HG03159 (cell line): ENCODE measurements around the gene NUAK1.

ENCODE experiments used
- ATAC-seq: cut with Tn5 transposase; IDR thresholded peaks from one replicate; pipeline ENCODE4 v1.9.1; 2021; ENCODE audit warnings: mild to moderate bottlenecking, moderate library complexity; ENCODE audit not compliant: unreplicated experiment

The NUAK1 gene

DNA sequence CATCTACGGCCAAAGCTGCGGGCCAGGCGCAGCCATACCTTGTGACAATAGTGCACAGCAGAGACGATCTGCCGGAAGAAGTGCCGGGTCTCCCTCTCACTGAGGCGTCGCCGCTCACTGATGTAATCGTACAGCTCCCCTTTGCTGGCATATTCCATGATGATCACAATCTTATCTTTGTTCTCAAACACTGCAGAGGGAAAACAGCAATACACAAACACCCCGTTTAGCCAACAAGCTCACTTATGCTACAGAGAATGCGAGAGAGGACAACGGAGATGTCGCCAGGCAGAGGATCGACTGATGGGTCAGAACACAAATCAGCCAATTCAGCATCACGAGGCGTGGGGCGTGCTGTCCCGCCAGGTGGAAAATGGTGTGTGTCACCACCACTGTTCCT is 52.1 kb downstream of the NUAK1 start:
- no peak for ATAC-seq

DNA sequence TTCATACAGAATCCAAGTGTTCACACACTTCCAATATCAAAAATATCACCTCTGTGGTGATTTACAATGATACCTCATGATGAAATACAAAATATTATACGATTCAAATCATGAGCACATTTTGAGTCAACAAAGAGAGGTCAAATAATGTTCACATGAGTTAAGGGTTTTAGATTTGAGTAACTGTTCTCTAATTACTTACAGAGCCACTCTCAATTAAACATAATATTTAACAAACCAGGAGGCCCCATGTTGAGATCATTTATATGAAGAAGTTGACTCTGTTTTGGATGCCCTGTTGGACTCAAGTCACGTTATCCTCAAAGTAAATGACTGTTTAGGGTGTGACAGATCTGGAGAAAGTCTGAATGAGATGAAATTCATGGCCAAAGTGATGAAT is 53.5 kb downstream of the NUAK1 start:
- ATAC-seq: no peak

DNA sequence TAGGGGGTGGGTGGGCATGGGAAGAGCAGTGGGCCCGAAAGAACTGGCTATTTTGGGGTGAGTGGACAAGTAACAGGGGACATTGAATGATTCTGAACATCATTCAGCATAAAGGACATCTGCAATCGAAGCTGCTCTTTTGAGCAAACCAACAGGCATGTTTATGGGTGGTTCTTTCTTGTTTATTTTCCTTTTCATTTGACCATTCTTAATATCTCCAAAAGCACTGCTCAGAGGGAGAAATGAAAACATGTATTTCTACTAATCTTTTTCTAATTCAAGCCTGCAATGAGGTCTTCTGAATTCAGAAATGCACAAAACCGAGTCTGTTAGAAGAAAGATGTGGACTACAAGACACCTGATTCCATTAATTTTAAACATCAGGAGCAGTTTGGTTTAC is 54.0 kb downstream of the NUAK1 start:
- ATAC-seq: no peak

DNA sequence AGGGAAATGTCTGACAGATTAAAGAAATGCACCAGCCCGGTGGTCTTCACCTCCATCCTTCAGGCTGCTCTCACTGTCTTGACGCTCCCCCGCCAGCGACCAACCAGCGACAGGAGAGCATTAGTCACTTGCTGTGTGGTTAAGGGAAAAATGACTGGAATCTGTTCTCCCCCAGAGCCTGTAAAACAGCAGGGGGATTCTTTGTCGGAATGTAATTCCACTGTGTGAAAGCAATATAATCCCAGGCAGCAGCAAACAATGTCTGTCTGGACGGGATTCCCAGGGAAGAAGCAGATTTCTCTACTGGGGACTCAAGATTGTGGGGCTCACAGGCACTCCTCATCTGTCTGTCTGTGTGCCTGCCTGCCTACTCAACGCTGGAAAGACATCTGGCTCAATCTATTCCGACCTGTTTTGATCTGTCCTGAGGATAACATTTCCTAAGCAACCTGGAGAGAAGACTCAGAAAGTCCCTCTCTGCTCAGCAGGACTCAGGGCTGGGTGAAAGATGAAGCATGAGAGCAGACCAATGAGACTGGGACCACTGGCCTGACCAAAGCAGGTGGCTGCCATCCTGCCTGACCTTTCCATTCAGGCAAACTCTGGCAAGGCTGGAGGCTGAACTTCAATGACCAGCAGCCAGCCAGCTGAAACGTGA is 54.6 kb downstream of the NUAK1 start:
- no peak for ATAC-seq

DNA sequence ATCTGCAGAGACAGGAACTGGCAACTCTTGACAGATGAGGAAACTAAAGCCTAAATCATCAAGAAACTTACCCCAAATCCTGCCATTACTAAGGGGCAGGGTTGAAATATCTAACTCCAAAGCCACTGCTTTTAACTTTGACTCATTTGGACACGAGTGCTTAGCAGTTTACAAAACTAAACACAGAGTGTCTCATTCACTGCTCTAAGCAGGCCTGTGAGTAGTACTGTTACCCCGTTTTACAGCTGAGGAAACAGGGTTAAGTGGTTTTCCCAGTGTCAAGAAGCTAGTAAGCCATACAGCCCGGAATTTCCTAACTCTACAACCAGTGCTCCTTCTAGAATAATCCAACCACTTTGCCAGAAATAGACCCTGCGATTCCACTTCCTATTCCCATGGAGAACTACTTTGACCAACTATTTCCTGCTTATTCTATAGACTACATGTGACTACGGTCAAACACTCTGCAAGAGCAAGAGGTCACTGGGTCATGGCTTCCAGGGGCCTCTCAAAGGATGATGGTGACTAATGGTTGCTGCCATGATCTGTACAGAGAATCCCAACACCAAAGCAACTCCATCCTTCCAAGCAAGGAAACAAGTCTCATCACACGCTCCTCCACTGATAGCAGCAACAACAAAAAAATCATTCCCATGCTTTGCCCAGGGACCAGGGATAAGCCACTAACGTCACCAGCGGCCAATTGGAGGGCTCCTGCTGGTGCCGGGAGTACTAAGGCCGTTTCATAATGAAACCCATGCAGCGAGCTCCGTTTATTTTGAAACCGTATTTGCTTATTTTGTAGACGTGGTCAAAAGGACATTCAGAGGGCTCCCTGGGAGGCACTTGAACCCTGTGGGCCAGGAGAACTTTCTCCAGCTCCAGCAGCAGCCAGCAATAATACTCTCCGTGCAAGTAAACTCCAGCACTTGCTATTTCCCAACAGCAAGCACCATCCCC is 56.3 kb downstream of the NUAK1 start:
- ATAC-seq: no peak

DNA sequence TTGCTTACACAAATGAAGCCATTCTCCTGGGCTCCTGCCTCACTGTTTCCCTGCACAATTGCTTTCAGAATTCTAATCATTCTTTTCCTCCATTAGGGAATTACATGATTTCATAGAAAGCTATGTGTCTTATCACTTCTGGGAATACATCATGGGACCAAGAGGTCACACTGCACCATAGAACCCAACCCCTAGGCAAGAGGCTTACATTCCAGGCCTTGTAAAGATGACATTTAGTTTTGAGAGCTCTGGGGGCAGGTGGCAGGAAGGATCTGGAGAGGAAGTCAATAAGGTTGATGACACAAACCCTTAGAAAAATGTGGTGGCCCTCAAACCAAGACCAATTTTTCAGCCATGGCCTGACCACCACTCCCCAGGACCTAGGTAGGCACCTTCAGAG is 57.1 kb downstream of the NUAK1 start:
- no peak for ATAC-seq

DNA sequence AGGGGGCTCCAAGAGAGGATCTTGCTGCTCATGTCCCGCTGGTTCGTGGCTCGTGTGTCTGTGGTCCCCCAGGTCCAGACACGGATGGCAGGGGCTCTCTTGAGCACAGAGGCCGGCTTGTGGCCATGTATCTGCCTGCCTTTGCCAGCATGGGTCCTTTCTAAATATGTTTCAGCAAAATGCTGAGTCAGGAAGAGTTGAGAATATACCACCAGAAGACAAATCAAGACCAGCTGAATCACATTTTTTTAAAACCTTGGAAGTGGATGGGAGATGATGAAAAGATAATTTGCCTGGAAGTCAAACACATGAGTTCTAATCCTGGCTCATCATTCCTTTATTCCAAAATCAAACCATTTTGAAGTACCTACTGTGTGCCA is 58.0 kb downstream of the NUAK1 start:
- ATAC-seq: no peak

DNA sequence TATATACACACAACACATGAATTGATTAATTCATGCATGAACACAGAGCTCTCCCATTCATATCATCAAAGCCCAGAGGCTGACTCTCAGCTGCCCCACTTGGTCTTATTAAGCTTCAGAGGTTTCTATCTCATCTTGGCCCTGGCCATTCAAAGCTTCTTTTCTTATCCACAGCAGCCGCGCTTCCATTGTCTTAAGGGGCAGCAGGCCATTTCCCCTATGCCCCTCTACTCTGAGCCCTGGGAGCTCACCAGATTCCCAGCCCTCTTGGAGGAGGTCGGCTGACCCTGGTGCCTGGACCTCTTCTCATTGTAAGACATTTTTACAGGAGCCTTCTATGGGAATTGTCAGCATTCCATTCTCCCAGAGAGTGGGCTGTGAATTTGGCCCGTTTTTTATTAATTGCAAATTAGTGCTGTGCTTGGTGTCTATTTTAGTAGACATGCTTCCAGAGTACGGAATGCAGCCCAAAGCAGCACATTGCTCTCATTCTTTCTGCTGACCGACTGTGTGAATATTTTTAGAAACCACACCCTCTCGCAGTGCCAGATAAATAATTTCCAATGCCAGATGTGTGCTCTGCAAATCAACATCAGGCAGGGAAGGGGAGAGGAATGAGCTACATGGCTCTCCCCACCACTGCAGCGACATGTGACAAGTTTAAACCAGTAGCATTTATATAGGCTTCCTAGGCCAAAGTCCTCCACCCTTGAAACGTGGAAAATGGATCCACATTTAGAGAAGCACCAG is 58.5 kb downstream of the NUAK1 start:
- no peak for ATAC-seq

DNA sequence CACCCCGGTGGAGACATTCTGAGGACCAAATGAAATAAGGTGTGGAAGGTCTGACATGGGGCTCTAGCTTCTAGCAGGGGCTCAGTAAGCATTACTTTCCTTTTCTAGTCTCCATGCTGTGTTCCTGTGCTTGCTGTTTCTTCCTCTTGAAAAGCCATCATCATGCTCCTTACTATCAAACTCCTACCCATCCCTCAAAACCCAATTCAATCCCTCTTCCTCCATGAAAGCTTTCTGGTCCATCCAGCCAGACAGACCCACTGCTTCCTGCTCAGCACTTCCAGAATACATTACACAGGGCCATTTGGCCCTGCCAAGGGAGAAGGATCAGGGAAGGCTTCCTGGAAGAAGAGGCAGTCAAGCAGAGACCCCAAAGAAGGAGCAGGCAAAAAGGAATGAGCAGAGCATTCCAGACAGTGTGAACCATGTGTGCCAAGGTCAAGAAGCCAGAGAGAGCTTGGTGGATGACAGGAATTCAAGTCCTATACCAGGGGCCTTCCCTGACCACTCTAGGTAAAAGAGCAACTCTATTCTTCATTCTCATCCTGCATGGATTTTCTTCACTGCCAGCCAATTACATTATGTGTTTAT is 59.5 kb downstream of the NUAK1 start:
- ATAC-seq: no peak

DNA sequence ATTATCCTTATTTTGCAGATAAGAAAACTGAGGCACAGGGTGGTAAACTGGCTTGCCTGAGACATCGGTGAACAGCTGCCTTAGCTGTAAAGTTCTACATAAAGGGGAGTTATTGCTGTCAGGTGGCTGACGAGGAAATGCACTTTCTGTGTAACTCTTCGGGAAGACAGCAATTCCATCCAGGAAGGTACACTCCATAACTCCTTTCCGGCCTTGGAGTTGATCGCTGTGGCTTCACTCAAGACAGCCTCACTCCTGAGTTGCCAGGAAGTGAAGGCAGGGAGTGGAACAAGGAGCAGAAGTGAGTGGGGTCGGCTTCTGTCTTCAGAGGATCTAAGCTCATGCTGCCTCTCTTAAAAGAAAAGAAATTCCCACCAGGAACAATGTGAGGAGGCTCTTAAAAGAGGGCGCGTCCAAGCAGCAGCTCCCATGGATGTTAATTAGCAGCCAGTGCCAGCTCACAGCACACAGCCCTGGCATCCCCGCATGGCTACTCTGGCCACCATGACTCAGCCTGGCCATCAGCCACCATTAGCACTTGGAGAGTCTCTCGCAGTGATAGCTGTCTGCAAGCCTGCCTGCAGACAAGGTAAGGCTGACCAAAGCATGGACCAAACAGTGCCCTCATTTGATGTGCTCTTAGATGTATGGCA is 60.3 kb downstream of the NUAK1 start:
- no peak for ATAC-seq

DNA sequence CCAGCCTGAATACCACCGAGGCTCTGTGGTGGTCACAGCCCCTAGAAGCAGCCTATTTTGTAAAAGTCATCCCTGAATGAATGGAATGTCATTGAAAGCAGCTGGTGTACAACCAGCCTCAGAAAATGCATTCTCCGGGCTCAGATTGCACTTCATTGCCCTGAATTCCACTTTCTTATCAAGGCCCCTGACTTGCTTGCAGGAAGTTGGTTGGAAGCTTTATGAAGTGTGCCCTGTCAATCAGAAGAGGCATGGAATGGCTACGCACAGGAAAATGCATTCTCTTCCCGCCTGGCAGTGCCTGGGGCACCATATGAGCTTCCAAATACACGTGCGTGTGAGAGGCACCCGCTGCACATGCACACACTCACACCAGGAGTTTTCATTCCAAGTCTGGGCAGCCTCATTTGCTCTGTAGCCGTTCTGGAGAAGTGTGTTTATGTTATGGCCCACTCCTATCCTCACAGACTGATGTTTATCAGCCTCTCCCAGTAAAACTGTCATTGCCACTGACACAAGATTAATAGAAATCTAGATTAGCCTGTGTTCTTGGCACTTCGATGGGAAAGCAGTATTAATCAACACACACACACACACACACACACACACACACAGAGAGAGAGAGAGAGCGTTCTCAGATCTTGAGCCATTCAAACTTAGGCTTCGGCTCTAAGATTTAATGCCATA is 63.9 kb downstream of the NUAK1 start:
- no peak for ATAC-seq

DNA sequence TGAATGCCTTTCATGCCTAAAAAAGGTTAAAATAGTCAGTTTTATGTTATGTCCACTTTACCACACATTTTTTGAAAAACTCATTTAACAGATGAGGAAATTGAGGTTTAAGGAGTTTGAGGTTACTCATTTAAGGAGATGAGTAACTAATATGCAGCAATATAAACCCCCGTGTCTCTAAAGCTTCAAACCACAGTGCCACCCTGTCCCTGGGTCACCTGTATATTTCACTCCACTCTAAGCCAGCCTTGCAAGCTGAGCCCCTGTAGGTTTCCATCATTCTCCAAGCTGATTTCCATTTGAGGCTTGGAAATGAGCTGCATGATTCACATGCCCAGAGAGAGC is 64.4 kb downstream of the NUAK1 start:
- ATAC-seq: no peak

DNA sequence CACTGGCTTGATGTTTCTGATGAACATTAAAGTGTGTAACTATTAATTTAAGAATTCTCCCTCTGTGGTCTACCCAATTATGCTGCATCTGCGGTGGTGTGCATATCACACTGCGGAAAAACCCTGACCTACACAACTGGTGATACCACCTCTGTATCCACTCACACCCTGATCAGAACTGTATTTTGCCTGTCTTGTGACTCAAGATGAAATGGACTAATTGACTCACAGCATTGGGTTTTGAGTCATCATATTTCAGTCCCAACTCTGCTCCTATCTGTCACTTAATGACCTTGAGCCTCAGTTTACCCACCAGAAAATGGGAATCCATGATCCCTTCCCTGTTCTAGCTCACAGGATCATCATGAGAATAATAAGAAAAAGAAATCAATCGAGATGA is 65.6 kb downstream of the NUAK1 start:
- no peak for ATAC-seq

DNA sequence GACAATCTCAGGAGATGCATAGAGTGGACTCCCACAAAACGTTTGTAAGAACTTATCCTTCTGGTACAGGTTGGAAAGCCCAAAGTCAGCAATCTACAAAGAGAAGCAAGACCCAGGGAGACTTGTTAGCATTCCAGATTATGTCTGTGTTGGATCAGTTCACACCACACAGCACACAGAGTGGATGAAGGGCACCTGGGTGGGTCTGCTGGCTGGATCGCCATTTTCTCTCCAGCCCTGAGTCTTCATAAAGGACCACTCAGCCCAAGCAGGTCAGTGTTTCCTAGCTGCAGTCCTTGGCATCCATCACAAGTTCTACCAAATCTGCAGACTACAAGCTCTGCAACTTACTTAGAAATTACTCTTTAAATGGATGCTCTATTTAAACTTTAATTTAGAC is 66.0 kb downstream of the NUAK1 start:
- no peak for ATAC-seq

DNA sequence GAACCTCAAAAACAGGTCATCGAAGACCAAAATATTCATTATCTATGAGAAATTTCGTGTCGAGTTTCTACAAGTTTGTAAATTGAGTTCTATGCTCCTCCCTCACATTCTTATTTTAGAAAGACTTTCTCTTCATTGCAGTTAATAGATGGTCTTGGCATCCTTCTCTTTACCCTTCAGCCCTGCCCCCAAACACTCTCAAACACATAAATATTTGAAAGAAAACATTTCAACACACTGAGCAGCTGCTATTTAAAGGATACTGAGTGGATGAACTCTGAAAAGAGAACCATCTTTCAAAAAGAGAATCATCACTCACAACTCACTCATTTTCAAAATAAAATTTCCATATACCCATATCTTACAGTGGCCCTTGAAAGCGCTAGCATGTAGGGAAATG is 67.1 kb downstream of the NUAK1 start:
- no peak for ATAC-seq

DNA sequence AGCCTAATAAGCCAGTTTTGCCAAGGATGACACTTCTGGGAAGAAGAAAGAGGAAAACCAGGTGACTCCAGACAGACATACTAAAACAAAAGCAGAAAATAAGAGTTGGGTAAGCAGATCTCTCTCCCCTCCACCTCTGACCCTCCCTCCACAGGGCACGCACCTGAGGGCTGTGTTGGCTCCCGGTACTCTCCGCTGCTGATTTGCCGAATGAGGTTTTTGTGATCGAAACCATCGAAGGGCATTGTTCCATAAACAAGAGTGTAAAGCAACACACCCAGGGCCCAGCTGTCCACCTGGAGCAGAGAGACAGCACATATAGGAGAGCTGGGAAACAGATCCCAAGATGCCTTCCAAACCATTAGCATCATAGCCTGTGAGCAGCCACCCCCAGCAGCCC is 68.1 kb downstream of the NUAK1 start:
- no peak for ATAC-seq

DNA sequence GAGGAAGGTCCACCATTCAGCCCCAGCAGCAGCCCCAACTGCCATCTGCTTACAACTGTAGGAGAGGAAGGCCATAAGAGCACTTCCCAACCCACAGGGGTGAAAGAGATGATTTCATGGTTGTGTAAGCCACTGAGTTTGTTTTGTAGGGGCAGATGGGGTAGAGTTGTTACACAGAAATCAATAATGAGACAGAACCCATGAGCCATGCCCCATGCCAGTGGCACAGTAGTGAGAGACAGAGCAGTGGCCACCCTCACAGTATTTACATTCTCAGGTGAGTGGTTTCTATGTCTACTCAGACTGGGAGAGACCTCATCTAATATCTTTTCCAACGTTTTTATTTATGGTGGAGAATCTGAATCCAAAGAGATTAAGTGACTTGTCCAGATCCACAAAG is 68.6 kb downstream of the NUAK1 start:
- ATAC-seq: no peak

DNA sequence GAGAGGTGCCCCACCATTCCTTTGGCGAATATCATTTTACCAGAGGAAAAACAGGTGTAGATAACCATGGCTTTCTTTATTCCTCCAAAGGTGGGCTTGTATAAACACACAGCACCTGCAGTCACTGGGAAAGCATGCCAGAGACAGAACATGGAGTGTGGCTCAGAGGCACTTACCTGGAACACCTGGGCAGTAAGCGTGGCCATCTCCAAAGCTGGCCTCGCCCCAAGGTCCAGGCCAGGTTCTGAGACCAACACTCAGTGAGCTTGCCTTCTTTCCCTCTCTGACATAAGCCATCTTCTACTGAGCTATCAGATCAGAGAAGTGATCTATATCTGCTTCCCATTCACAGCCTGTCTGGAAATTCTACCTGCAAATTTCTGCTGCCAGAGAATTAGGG is 70.5 kb downstream of the NUAK1 start:
- no peak for ATAC-seq

DNA sequence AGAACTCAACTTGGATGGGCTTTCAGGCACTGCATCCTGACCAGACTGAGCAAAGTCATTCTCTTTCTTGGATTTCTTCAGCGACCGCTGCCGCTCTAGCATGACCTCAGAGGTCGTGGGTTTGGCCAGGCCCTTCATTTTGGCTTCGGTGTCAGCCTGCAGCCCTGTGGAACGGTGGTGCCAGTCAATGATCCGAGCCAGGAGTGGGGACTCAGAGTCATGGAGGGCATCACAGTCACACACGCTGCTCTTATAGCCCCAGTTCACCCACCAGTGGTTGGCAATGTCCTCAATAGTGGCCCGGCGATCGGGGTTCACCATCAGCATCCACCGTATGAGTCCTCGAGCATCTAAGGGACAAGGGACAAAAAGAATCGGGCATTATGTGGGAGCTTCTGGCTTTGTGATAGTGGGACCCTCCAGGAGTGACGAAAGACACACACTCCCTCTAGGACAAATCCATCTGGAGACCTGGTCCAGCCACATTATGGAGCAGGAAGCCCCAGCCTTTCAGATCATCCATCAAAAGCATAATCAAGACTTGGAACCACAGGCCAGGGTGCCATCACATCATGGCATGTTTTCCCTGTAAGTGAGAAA is 71.0 kb downstream of the NUAK1 start:
- ATAC-seq: no peak

DNA sequence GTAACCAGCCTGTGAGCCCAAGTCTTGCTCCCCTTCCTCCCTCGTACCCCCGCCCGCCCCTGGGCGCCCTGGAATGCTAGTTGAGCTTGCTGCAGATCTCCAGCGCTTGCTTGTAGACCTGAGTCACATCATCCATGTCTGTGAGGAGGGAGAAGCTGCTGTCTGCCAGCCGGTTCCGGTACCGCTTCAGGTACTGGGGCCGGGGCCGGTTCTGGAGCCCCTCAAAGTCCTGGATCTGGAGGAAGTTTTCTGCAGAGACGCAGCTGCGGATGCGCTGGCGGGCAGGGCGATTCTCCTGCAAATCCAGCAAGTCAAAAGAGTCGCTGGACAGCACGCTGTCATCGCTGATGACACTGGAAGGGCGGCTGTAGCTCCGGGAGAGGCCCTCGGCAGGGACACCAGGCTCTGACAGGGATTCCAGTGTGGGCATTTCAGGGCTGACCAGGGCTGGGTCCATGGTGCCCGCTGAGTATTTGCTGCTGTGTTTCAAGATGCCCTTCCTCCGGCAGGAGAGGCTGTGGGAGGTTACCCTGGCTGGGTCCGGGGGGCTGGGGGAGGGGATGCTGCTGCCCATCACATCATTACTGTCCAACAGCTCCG is 71.9 kb downstream of the NUAK1 start:
- ATAC-seq: no peak
